Hematopoietic multipotent progenitor cell (in vitro differentiated cells): ENCODE data around the gene SEC14L1. TPM values are rescaled to one million over a fixed set of nuclear protein-coding genes. Genes with fewer than 3 reads are reported as not detected.

Experiments used
- DNase-seq, 3 donors: peaks; one replicate each; pipeline ENCODE4 v3.0.0-alpha.2; 2011 to 2015; ENCODE audit warnings: low read depth in 2 of 3, low spot score in 2 of 3
- total RNA-seq: library from RNA; depleted of rRNA; stranded (reverse); fragments of >200 nt; gene quantifications from one replicate; pipeline ENCODE4 v1.2.3, GENCODE V29; 2012

SEC14L1 gene
- total RNA-seq, 1 donor: 54.1 TPM

DNA sequence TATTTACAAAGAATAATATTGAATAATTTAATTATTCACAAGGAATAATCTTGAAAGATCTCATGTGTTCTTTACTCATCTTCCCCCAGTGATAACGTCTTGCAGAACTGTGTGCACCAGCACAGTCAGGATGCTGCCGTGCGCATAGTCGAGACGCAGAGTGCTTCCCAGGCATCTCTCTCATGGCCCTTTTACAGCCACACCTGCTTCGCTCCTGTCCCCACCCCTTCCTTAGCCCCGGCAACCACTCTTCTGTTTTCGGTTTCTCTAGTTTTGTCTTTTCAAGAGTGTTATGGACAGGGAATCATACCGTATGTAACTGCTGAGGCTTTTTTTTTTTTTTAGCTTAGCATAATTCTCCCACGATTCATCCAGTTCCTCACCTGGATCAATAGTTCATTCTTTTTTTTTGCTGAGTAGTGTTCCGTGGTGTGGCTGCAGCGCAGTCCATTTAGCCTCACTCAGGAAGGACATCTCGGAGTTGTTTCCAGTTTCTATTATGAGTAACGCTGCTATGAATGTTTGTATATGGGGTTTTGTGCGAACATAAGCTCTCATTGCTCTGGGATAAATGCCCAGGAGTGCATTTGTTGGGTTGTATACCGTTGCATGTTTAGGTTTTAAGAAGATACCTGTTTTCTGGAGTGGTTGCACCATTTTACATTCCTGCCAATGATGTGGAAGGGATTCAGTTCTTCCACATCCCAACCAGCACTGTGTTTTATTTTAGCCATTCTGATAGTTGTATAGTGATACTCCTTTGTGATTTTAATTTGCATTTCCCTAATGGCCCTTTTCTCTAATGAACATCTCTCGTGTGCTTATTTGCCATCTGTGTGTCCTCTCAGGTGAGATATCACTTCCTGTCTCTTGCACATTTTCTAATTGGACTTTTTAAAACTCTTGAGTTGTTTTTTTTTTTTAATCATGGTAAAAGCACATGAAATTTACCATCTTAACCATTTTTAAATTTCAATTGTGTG lies 47.6 kb downstream of the SEC14L1 start:
- DNase-seq: no peak

DNA sequence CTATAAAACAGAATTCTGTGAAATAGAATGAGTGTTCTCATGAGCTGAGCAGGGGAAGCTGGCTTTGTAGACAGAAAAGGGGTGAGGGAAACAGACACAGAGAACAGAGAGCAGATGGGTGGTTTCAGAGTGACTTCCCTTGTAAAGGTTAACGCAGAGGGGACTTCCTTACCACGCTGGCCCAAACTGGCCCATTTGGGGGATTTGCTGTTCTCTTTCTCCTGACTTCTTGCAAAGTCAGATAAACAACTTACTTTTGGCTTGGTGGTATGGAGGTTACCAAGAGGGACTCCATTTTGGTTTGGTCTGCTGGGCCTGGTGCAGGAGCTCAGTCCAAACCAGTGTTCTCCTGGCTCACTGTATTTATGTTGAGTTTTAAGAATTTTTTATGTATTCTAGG lies 48.4 kb downstream of the SEC14L1 start:
- DNase-seq: peak in 1 of 3 donors; percentile 31

DNA sequence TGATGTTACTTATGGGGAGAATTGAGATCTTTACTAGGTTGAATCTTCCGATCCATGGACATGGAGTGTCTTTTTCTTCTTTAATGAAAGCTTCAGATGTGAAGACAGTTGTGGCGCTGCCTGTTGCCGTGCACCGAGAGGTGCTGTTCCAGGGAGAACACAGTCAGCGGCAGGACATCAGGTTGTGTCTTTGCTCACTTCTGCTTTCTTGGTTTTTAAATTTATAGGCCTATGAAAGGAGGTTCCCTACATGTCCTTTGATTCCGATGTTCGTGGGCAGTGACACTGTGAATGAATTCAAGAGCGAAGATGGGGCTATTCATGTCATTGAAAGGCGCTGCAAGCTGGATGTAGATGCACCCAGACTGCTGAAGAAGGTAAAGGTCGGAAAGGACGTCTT lies 49.8 kb downstream of the SEC14L1 start:
- DNase-seq: peak in 1 of 3 donors; percentile 60

DNA sequence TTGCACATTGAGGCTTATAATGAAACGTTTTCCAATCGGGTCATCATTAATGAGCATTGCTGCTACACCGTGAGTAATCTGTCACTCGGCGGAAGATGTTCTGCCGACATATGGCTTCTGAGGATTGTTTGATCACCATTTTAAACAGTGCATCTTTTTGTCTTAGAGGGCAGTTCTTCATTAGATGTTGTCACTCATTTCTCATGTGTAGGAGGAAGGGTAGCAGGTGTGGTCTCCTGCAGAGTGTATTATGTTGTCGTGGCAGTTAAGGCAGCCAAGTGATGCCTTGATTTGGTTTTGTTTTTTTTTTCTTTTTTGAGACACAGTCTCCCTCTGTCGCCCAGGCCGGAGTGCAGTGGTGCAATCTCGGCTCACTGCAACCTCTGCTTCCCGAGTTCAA lies 50.5 kb downstream of the SEC14L1 start:
- DNase-seq: no peak

DNA sequence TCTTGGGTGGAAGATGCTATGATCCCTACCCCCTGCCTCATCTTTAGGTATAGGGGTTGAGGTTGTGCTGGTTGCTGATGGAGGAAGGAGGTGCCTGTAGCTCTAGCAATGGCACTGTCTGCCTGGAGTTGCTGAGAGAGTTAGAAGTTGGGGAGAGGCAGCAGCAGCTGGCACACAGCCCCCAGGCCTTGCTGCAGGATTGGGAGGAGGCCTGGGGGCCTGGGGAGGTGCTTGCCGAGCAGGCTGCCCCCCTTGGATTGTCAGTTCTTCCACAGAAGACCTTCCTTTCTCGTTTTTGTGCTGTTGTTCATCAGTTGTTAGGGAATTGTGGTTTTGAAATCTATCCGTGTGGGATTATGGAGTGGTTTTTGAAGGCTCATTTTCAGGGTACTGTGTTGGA lies 52.9 kb downstream of the SEC14L1 start:
- DNase-seq: no peak

DNA sequence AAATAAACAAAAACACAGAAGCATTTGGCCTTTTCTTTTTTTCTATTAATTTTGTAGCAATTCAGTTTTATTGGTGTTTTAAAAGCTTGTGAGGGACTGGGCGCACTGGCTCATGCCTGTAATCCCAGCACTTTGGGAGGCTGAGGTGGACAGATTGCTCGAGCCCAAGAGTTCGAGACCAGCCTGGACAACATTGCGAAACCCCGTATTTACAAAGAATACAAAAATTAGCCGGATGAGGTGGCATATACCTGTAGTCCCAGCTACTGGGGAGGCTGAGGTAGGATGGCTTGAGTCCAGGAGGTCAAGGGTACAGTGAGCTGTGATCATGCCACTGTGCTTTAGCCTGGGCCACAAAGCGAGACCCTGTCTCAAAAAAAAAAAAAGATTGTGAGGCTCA lies 53.4 kb downstream of the SEC14L1 start:
- DNase-seq: no peak

DNA sequence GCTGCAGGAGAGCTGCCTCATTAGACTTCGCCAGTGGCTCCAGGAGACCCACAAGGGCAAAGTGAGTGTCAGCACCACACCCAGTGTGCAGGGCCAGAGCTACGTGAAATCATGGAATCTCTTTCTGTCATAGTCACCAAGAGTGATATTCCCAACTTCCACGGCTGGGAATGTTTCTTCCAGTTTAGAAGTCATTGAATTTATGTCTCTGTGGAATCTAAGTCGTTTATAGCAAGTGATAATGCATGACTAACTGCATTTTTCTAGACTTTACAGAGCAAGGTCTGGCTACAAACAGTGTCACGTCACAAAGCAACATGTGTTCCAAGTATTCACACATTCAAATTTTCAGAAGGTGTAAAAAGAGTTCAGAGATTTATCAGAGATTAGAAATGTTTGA lies 55.5 kb downstream of the SEC14L1 start:
- DNase-seq: no peak

DNA sequence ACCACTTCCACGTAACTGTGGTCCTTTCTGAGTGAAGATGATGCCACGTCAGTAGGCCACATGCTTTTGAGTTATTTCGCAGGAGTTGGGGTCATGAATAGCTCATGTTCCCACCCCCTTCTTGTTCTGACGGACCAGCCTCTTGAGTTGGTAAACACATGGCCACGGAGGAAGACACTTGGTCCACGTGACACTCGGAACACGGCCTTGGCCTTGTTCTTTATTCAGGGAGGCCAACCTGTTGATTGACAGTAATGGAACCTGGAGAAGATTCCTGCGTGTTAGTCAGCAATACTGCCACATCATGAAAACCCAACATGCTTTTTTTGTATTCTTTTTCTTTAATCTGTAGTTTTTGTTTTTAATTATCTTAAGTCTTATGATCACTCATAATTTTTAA lies 56.3 kb downstream of the SEC14L1 start:
- no peak for DNase-seq

DNA sequence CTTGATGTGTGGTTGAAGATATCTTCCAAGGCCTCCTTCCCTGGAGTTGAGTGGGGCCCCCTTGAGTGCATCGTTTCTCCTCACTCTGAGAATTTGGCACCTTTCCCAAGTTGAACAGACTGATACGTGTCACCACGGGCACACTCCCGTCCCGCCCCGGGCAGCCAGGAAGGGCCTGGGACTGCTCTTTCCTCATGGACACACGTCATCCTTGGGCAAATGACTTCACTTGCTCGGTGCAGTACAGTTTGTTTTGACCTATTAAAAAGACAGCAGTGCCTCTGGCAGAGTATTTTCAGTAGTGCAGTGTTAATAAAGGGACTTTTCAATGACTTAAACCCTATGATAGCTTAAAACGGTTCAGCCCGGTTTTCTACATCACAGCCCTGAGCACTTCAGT lies 59.9 kb downstream of the SEC14L1 start:
- no peak for DNase-seq

DNA sequence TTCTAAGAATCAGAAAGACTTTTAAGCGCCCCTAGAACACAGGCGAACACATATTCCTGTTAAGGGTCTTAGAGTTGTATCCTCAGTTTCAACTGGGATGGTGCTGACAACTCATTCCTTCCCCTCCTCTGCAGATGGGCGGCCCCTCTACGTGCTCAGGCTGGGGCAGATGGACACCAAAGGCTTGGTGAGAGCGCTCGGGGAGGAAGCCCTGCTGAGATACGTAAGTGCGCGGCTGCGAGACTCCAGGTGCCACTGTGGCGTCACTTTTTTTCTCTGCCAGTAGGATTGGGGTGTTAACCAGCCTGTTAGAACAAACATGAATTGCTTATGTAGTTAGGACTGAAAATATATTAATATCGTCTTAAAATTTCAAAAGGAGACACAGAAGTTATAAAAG lies 62.7 kb downstream of the SEC14L1 start:
- DNase-seq: no peak

DNA sequence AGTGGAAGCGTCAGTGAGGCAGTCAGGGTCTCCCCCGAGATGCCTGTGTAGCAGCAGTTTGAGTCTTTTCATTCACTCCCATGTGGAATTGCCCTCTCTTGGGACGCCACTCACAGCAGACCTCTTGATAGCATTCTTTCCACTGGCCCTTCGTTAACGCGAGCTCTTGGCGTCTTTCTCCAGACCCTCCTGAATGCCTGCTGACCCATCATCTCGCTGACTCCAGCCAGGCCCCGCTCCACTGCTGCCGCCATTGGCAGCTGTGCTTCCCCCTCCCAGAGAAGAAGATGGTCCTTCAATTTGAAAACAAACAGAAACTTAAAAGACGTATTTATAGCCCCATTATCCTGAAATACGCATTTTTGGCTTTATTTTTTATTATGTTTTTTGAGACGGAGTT lies 63.1 kb downstream of the SEC14L1 start:
- DNase-seq: no peak

DNA sequence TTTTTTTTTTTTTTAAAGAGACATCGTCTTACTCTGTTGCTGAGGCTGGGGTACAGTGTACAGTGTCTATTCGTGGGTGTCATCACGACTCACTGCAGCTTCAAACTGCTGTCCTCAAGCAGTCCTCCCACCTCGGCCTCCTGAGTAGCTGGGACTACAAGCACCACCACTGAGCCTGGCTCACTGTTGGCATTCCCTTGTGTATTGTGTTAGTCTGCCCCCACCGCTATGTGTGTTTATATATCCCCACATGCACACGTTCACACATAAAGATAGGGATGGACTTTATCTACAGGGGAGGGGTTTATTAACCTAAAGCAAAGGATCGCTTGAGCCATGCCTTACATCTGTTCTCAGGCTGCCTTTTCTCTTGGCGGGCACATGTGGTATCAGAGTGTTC lies 63.8 kb downstream of the SEC14L1 start:
- DNase-seq: no peak

DNA sequence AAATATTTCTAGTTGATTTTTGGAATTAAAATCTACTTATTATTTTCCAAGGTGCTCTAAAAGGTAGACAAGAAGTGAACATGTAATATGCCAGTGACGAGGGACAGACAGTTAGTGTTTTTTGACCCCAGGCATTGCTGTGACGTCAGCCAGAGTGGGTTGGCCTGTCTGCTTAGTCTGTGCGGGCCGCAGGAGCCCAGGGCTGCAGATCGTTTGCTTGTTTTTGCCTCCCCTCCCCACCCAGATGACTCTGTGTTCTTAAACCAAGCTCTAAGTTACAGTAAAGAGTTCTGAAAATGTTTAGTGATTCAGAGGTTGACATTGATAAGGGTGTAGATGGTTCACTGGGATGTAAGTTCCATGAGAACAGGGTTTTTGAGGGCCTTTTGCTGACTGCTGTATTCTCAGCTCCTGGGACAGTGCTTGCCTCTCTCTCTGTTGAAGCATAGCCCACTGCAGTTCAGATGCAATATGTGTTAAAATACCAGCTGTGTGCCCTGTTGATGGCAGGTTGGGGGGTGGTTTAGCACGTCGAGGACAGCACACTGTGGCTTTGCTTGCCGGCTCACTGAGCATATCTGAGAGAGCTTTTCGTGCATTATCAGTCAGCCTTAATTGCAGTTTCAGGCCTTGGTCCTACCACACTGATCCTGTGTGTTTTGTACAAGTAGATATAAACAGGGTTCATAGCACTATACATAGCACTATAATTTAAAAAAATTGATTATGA lies 64.8 kb downstream of the SEC14L1 start:
- DNase-seq: no peak

DNA sequence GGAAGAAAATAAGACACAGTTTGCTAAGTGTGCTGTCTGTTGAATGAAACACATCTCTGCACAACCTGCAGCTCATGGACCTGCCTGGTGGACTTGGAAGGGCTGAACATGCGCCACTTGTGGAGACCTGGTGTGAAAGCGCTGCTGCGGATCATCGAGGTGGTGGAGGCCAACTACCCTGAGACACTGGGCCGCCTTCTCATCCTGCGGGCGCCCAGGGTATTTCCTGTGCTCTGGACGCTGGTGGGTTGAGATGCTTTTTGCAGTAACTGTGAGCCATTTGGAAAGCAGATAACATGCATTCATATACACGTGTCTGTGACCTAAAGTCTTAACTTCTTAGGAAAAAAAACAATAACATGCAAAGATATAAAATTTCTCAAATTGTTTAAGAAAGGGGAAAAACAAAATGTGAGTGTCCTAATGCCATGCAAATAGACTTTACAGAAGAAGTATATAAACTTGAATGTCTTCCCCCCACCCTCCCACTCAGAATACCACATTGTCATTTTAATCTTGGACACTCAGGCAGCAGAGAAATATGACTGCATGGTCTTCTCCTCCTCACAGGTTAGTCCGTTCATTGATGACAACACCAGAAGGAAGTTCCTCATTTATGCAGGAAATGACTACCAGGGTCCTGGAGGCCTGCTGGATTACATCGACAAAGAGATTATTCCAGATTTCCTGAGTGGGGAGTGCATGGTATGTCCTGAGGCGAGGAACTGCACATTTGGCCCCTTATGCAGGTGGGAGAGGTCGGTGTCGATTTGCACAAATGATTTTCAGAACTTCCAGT lies 65.6 kb downstream of the SEC14L1 start:
- peak in 2 of 3 donors; percentile 39 to 51 for DNase-seq

DNA sequence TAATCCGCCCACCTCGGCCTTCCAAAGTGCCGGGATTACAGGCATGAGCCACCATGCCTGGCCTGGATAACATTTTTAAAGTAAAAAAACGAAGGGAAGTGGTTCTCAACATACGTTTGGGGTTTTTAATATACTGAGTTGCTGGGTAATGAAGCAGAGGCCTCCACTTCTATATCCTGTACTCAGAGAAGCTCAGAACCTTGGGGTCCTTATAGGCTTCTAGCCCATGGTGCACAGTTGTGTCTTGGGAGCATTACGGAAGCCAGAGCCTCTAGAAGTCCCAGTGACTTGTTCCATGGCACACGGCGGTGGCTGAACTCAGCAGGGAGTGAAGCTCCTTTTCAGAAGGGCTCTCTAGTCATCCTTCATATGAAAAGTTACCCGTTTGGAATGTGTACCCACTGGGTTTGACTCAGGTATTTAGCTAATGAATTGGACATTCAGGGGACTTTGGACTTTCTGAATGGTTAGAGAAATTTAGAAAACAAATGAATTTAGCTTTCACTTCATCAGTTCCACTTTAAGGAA lies 67.0 kb downstream of the SEC14L1 start:
- no peak for DNase-seq

DNA sequence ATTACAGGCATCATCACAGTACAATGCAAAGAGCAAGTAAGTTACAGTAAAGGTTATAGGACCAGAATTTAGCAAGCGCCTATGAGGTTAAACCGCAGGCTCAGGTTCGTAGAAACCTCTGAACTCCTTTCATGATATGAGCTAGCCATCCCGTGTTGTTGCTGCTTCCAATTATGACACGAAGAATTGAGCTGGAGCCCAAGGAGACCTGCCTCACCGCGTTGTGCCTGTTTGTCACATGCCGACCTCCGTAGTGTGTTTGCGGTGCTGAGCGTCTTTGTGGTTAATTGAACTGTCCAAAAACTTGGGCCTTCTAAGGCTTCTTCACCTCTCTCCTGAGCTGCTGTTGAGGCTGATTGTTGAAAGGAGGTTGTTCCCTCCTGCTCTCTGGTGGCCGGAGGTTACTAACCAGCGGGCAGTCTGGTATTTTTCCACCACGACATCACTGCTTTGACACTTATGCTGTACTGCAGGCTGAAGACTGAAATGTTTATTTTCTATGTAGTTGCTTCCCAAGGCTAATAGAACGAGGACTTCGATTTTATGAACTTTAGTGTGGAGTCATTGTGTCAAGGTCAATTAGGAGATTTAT lies 67.5 kb downstream of the SEC14L1 start:
- no peak for DNase-seq

DNA sequence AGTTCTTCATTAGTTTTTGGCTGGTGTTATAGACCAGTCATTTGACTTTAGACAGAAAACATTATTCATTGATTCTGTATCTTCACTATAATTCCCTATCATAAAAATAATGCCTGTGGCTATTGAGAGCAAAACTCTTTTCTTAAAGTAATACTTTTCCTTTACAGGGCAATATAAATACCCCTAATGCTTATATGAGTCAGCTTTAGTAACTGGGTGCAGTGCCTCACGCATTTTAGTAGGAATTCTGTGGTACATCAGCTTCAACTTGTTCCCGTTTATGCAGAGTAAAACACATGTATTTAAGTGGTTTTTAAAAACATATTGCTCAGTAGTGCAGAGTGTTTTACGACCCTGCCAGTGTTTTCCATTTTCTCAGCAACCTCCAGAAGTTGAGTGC lies 68.1 kb downstream of the SEC14L1 start:
- DNase-seq: no peak

DNA sequence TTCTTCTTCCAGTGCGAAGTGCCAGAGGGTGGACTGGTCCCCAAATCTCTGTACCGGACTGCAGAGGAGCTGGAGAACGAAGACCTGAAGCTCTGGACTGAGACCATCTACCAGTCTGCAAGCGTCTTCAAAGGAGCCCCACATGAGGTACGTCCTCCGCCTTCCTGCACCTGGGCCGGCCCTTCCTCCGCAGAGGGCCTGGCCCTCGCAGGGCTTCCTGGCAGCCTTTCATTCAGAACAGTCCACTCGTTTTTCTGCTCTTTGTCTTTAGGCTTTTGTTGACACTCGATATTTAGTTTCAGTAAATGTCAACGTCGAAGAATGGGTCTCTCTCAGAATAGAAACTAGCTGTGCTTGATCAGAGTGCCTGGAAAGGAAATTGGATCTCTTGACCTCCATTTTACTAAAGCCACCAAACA lies 68.6 kb downstream of the SEC14L1 start:
- DNase-seq: no peak

DNA sequence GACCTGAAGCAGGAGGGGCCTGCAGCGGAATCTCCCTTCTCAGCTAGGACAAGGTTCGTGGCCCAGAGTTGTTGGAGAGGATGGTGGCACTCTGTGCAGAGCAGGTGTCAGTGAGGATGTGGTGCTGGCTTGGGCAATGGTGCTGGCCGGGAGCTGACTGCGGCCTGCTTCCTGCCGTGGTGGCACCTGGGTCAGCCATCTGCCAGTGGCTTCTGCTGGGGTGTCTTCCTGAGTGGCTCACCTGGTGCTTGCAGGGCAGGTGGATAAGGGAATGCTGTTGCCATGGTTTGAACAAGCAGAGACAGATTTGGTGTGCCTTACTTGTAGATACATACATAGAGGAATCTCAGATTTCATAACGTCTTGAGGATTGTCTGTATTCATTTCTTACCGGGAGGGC lies 69.6 kb downstream of the SEC14L1 start:
- no peak for DNase-seq

DNA sequence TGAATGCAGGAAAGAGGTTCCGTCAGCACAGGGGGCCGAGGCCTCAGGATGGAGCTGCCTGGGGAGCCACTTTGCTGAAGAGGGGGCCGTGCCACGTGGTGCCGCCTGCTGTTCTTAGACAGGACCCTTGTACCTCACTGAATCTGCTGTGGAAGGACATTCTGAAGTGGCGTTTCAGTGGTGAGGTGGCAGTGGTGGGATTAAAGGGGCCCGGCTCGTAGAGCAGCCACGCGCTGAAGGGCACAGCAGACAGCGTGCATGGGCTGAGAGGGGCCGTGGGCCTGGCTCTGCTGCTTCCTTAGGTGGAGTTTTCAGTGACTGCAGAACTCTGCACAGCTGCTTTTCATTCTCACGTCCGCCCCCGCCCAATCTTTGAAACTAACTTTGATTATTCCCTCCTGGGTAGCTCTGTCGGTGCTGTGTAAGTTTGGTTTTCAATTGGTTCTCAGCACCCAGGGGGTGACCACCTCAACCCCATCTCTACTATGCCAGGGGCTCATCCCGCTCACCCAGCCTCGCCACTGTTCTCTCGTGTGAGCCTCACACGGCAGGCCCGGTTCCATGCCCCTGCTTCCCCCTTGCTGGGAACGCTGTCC lies 70.3 kb downstream of the SEC14L1 start:
- DNase-seq: no peak
